Pancreas (tissue), 10 donors: ENCODE measurements around the gene IZUMO1R. TPM values are rescaled to one million over a fixed set of nuclear protein-coding genes. Genes with fewer than 3 reads are reported as not detected.
"Not testable (repeated sequence)": the region's sequence is repeated elsewhere in the genome, so short reads cannot be mapped to it uniquely, and the experiment has no call there.

Source experiments
- ATAC-seq, 4 donors: fragments of 200-7000 bp; cut with Tn5 transposase; one replicate each; pipeline versions ENCODE4 v1.8.0 to v1.9.1; 2020; ENCODE audit warnings: mild to moderate bottlenecking in 4 of 4, moderate library complexity in 4 of 4
- DNase-seq, 6 donors: peaks; one replicate each; pipeline ENCODE4 v3.0.0-alpha.2; 2020
- FAIRE-seq: peaks from 2 replicates; lab custom pipeline; 2012; peaks lifted over from hg19 to GRCh38; lab: Jason Lieb, UNC
- H3K27ac ChIP-seq, 4 donors: fragments of 200-600 bp; sonication (generic); 1 replicate in 3 of 4; 2 replicates in 1 of 4; pipeline versions ENCODE4 v1.5.0 to v1.8.0; 2020
- H3K27me3 ChIP-seq, 4 donors: fragments of 200-600 bp; one replicate each; pipeline ENCODE4 v1.8.0; 2021
- H3K36me3 ChIP-seq, 3 donors: fragments of 200-600 bp; sonication (generic) in 1 of 3; one replicate each; pipeline versions ENCODE4 v1.5.0 to v1.8.0; 2020 to 2021
- H3K4me1 ChIP-seq, 3 donors: fragments of 200-600 bp; one replicate each; pipeline ENCODE4 v1.8.0; 2021
- H3K4me3 ChIP-seq, 4 donors: fragments of 200-600 bp; sonication (generic) in 2 of 4; one replicate each; pipeline versions ENCODE4 v1.5.0 to v1.8.0; 2020 to 2021
- H3K9me3 ChIP-seq, 4 donors: fragments of 200-600 bp; one replicate each; pipeline ENCODE4 v1.8.0; 2021
- WGBS, 2 donors: extraction: QIAGEN DNeasy Blood & Tissue Kit; methylation state at CpG; one replicate each; pipeline ENCODE4 v1.1.7; 2013; 5-methylcytosine and 5-hydroxymethylcytosine counted together
- intact Hi-C, 3 donors: fragments of 100-400 bp; cut with DNase I; formaldehyde crosslinking; loops; one replicate each; pipeline versions ENCODE4 v1.11.1 to v1.14.2; 2022
- polyA plus RNA-seq, 2 donors: library from polyadenylated mRNA; stranded (reverse); fragments of 200-250 nt; gene quantifications; one replicate each; pipeline ENCODE4 v1.2.3, GENCODE V29; 2013
- total RNA-seq, 6 donors: library from RNA; stranded (reverse); fragmentation: NEBNext Ultra II Directional in 4 of 6; extraction: Animal tissue kit (Norgen Biotek cat#: 25700) in 4 of 6; gene quantifications; one replicate each; pipeline versions ENCODE4 v1.2.1 to v1.2.4, GENCODE V29; 2021 to 2023
- TF ChIP-seq, protein P1 (sequence below), 4 donors: fragments of 200-600 bp; sonication (generic) in 3 of 4; IDR thresholded peaks; one replicate each; pipeline versions ENCODE4 v1.5.0 to v1.8.0; 2021; ENCODE audit warnings: antibody characterized with exemption in 4 of 4
- donor health status: healthy with polysubstance abuse.
- donor health status: DM: no; HTN: no; CAD: no; lungs with moderate emphysema.
- donor health status: DM: no; HTN: no; CAD: no.
- donor health status: control.
- donor health status: control.
- donor health status: Bipolar disorder and iron deficiency.
- donor health status: DM: yes; HTN: yes; CAD: no.
- donor health status: DM: no; HTN: no; CAD: no.
- donor health status: DM: no; HTN: no; CAD: no.
- donor health status: DM: yes; HTN: yes; CAD: no.

Gene IZUMO1R
- total and polyA plus RNA-seq, 8 donors = not detected

DNA sequence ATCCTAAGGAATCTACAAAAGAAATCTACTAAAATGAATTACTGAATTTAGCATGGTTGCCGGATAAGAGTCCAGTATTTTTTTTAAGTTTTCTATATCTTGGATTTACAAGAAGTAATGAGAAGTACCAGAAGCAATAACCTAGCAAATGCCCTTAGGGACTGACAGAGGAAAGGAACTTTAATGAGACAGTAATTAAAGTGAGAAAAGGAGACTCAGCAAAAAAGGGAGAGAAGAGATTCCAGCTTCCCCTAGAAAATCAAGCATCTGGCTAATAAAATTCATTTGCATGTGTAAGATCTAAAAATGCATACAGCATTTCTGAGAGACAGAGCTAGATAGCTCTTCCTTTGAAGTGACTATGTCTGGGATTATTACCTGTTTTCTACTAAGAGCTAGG is 39.1 kb downstream of the IZUMO1R start:
- ATAC-seq = no peak
- Histone ChIP-seq H3K27me3 (no peaks in the 10 kb centered on the region), H3K4me3 (no peak overlapping the region), H3K27ac (no peak overlapping the region), H3K36me3 (no peaks in the 10 kb centered on the region), H3K4me1 (no peaks in the 10 kb centered on the region), H3K9me3 (no peaks in the 10 kb centered on the region)
- TF ChIP-seq, protein P1, sequence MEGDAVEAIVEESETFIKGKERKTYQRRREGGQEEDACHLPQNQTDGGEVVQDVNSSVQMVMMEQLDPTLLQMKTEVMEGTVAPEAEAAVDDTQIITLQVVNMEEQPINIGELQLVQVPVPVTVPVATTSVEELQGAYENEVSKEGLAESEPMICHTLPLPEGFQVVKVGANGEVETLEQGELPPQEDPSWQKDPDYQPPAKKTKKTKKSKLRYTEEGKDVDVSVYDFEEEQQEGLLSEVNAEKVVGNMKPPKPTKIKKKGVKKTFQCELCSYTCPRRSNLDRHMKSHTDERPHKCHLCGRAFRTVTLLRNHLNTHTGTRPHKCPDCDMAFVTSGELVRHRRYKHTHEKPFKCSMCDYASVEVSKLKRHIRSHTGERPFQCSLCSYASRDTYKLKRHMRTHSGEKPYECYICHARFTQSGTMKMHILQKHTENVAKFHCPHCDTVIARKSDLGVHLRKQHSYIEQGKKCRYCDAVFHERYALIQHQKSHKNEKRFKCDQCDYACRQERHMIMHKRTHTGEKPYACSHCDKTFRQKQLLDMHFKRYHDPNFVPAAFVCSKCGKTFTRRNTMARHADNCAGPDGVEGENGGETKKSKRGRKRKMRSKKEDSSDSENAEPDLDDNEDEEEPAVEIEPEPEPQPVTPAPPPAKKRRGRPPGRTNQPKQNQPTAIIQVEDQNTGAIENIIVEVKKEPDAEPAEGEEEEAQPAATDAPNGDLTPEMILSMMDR (IDR thresholded peaks at IDR 0.05) = no peak
- no peak for DNase-seq
- no peak for FAIRE-seq
- intact Hi-C loops = no loop called here
- 74 to 78% methylated on average over 1 of the region's 1 CpG for WGBS, 2 donors

- 59 to 66% methylated on average over 8 of the region's 8 CpGs for WGBS, 2 donors
- H3K36me3 ChIP-seq, H3K4me1 ChIP-seq, ATAC-seq, FAIRE-seq, H3K27ac ChIP-seq, H3K4me3 ChIP-seq, DNase-seq, H3K27me3 ChIP-seq, intact Hi-C loops, H3K9me3 ChIP-seq: not testable (repeated sequence)
These were observed 41.9 kb downstream of the IZUMO1R start for GRCh38 chr11:94346311-94346710.

- DNase-seq, H3K27me3 ChIP-seq, ATAC-seq, intact Hi-C loops, H3K4me1 ChIP-seq, H3K36me3 ChIP-seq, H3K27ac ChIP-seq, H3K9me3 ChIP-seq, FAIRE-seq, H3K4me3 ChIP-seq: not testable (repeated sequence)
- WGBS, 2 donors = 61 to 80% methylated on average over 6 to 8 of the region's 10 CpGs
These were observed 46.6 kb downstream of the IZUMO1R start for GRCh38 chr11:94350850-94351563.

Other genes with a start within 250 kb of the IZUMO1R start
- 10 to 100 TPM in 1 of 6 donors, 1 to 10 TPM in 5; 3.8 to 10.4 (median 5.7) TPM for gene PANX1, start 175.7 kb upstream of the IZUMO1R start, total RNA-seq
- gene PANX1, start 175.7 kb upstream of the IZUMO1R start, polyA plus RNA-seq = 1 to 10 TPM; 2.2 to 2.5 TPM
- under 1 TPM in 2 of 6 donors, not detected in 4; 0.05 to 0.12 TPM for gene GPR83, start 96.8 kb downstream of the IZUMO1R start, total RNA-seq
- under 1 TPM; 0.11 to 0.19 TPM for gene GPR83, start 96.8 kb downstream of the IZUMO1R start, polyA plus RNA-seq
- 10 to 100 TPM in 3 of 6 donors, 1 to 10 TPM in 3; 6.9 to 13.4 (median 10.8) TPM for gene MRE11, start 189.3 kb downstream of the IZUMO1R start, total RNA-seq
- 1 to 10 TPM; 4.2 TPM for gene MRE11, start 189.3 kb downstream of the IZUMO1R start, polyA plus RNA-seq
- 10 to 100 TPM in 1 of 6 donors, 1 to 10 TPM in 5; 4.3 to 10.9 (median 6.0) TPM for gene ANKRD49, start 189.4 kb downstream of the IZUMO1R start, total RNA-seq
- gene ANKRD49, start 189.4 kb downstream of the IZUMO1R start, polyA plus RNA-seq = 10 to 100 TPM; 13.3 to 25.2 TPM
- not detected for gene C11orf97, start 207.9 kb downstream of the IZUMO1R start, total RNA-seq
- not detected for gene C11orf97, start 207.9 kb downstream of the IZUMO1R start, polyA plus RNA-seq
- gene FUT4, start 239.3 kb downstream of the IZUMO1R start, total RNA-seq = 10 to 100 TPM in 1 of 6 donors, 1 to 10 TPM in 5; 4.4 to 14.6 (median 6.9) TPM
- gene FUT4, start 239.3 kb downstream of the IZUMO1R start, polyA plus RNA-seq = 1 to 10 TPM; 2.4 TPM